Myocyte (in vitro differentiated cells): ENCODE data around the gene DNAH17. TPM values are rescaled to one million over a fixed set of nuclear protein-coding genes. Genes with fewer than 3 reads are reported as not detected.

Experiments
- DNase-seq: peaks from one replicate; pipeline ENCODE4 v3.0.0-alpha.2; 2012; ENCODE audit warnings: low read depth
- total RNA-seq: library from RNA; depleted of rRNA; stranded (reverse); fragments of >200 nt; gene quantifications from 2 replicates; pipeline ENCODE4 v1.2.3, GENCODE V29; 2014

Gene DNAH17
- total RNA-seq, 1 donor from 2014 or later, result not detected

DNA sequence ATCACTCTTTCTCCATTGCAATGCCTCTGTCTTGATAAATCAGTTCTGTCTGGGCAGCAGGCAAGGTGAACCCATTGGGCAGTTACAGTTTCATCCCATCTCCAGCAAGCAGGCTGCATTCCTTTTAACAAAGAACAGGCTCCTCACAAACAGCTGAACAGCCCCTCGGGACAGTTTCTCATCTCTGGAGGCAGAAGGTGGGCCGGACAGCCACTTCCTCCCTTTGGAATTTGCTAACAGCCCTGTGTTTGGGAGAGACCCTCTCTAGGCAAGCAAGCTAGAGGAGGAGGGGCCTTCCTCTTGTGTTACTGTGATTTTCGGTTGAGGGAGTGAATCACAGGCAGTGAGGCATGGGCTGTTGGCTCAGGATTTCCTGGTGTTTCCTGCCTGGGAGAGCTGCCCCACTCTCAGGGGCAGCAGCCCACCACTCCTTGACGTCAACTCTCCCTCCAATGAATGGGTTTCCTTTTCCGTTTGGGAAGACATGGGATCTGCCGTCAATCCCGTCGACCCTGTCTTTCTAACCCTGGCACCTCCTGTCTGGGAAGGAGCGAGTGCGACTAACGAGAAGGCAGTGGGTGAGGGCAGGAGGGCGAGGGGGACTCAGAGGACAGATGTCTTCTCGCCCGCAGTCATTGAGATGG is 202.4 kb downstream of the DNAH17 start:
- peak; percentile 40 for DNase-seq

DNA sequence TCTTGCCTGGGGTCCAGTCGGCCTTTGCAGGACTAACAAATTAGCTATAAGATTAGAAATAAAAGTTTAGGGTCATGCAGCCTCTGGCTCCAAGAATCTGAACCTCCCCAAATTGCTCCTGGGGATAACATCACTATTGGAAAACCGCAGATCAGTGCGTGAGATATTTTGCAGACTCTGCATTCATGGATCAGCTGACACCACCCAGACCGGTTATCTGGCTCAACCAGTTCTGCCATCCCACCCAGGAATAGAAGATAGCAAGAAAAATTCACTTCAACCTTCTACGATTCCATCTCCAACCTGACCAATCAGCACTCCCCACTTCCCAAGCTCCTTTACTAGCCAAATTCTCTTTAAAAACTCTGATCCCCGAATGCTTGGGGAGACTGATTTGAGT is 203.0 kb downstream of the DNAH17 start:
- no peak for DNase-seq

Other genes starting within 250 kb of the DNAH17 start
- 36.0 and 38.3 TPM in 2 replicates for gene SOCS3, start 217.3 kb downstream of the DNAH17 start, total RNA-seq
- 37.9 and 53.2 TPM in 2 replicates for gene PGS1, start 198.7 kb downstream of the DNAH17 start, total RNA-seq
- gene CYTH1, start 204.9 kb upstream of the DNAH17 start, total RNA-seq, result 35.9 and 43.0 TPM in 2 replicates